LNCAP (cell line): ENCODE data around the gene PUS3.

ENCODE experiments used
- TF ChIP-seq, protein P1 (sequence below): fragments of 450-650 bp; IDR thresholded peaks from 2 replicates; pipeline ENCODE4 v1.5.1; 2017; ENCODE audit warnings: mild to moderate bottlenecking

Gene PUS3

DNA sequence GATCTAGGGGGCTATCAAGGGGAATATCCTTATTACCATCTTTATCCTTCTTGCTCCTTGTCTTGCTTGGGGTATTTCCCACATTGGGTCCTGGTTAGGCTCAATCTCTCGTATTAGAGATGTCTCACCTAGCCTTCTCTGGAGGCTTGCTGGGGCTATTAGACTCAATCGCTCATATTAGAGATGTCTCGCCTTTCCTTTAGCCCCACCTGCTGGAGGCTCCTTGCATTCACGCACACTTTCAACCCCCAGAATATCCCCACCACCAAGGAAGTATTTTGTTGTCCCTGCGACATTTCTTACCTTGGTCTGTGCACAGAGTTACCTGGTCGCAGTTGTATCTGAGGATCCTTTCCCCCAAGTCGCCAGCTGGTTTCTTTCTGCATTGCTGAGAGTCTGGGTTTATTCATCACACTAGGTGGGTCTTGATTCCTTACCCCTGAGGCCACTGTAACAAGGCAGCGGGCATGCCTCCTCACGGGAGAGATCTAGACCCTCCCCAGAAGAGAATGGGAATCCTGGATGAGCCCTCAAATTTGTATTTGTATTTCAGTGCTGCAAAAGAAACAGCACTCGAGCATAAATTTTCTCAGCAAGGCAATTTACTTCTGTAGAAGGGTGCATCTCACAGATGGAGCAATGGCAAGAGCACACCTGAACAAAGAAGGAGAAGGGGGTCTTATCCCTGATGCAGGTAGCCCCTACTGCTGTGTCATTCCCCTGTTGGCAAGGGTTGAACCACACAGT is 31.4 kb downstream of the PUS3 start:
- TF ChIP-seq, protein P1, sequence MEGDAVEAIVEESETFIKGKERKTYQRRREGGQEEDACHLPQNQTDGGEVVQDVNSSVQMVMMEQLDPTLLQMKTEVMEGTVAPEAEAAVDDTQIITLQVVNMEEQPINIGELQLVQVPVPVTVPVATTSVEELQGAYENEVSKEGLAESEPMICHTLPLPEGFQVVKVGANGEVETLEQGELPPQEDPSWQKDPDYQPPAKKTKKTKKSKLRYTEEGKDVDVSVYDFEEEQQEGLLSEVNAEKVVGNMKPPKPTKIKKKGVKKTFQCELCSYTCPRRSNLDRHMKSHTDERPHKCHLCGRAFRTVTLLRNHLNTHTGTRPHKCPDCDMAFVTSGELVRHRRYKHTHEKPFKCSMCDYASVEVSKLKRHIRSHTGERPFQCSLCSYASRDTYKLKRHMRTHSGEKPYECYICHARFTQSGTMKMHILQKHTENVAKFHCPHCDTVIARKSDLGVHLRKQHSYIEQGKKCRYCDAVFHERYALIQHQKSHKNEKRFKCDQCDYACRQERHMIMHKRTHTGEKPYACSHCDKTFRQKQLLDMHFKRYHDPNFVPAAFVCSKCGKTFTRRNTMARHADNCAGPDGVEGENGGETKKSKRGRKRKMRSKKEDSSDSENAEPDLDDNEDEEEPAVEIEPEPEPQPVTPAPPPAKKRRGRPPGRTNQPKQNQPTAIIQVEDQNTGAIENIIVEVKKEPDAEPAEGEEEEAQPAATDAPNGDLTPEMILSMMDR, result peak; percentile 59; the same call in 1 of the 2 replicates

DNA sequence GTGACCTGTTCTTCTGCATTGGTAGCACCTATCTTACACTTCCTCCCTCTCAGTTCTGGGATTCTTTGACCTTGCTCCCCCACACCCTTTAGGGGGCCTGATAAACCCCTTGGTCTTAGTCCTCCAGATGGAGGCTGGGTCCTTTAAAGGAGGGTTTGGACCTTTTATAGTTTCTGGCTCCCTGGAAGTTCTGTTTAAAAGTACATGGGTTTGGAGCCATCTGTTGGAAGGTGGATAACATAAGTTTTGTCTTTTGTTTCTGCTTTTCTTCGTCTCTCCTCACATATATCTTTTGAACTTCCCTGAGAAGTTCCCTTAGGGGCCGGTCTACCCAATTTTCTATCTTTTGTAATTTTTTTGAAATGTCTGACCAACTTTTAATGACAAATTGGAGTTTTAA is 33.5 kb downstream of the PUS3 start:
- TF ChIP-seq, protein P1, result no peak

DNA sequence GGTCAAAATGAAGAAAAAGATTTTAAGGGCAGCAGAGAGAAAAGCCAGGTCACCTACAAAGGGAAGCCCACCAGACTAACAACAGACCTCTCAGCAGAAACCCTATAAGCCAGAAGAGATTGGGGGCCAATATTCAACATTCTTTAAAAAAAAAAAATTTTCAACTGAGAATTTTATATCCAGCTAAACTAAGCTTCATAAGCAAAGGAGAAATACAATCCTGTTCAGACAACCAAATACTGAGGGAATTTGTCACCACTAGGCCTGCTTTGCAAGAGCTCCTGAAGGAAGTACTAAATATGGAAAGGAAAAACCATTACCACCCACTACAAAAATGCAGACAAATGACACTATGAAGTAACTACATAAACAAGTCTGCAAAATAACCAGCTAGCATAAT is 56.8 kb downstream of the PUS3 start:
- TF ChIP-seq, protein P1, result no peak
